T-helper 2 cell treated with Interferon-gamma antibody and Interleukin-4, amounts not matched to agents 5 μg/mL and 100 μg/mL, for 36 hours (primary cell): ENCODE data around the gene PPP1R1C.

Experiments
- DNase-seq: peaks from one replicate; pipeline ENCODE4 v3.0.0; 2021; ENCODE audit warnings: low spot score
- H3K27ac Mint-ChIP-seq: one replicate; pipeline ENCODE4 v1.8.0; 2021; ENCODE audit warnings: mild to moderate bottlenecking, mixed read lengths
- H3K27me3 Mint-ChIP-seq: one replicate; pipeline ENCODE4 v1.8.0; 2021; ENCODE audit warnings: low read depth, mixed read lengths
- H3K36me3 Mint-ChIP-seq: one replicate; pipeline ENCODE4 v1.8.0; 2021; ENCODE audit warnings: low read depth, mixed read lengths
- H3K4me1 Mint-ChIP-seq: one replicate; pipeline ENCODE4 v1.8.0; 2021; ENCODE audit warnings: low read depth, mixed read lengths
- H3K4me3 Mint-ChIP-seq: one replicate; pipeline ENCODE4 v1.8.0; 2022; ENCODE audit warnings: mild to moderate bottlenecking, moderate library complexity, mixed read lengths
- H3K9me3 Mint-ChIP-seq: one replicate; pipeline ENCODE4 v1.8.0; 2021; ENCODE audit warnings: mixed read lengths

PPP1R1C gene

DNA sequence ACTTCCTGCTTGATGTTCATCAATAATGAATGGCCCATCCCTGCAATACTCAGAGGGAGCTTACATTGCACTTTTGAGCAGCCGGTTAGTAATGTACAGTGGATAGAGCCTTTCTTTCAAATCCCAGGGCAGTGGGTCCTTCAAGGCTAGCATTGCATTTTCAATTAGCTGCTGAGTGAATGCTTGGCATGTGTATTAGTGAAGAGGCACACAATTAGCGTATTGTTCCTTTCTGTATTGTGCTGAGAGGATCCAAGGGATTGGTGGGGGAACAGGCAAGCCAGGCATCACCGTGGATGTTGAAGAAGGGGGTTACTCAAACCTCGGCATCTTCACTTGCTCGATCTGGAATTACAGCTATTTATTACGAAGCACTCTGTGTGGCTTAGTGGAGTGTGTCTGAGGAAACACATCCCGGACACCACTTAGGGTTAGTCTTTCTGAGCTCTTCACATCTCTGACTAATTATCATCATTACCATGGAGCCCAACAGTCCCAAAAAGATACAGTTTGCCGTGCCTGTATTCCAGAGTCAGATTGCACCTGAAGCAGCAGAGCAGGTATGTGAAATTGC is at the start of gene PPP1R1C:
Gene PPP1R1C, plus strand, starts transcription at position 222 of the 574 bp plus-strand sequence. Its CDS starts 258 bp downstream, at position 480.
- Mint-ChIP-seq H3K27me3 (peaks cover 2% of the 10 kb centered on the region), H3K27ac (no peak within 1 kb of the TSS), H3K4me1 (no peaks in the 10 kb centered on the region), H3K36me3 (no peaks in the 10 kb centered on the region), H3K9me3 (no peaks in the 10 kb centered on the region), H3K4me3 (no peak within 1 kb of the TSS)
- no peak for DNase-seq

- no peak for DNase-seq
- Mint-ChIP-seq H3K9me3 (no peaks in the 10 kb centered on the region), H3K27ac (no peak overlapping the region), H3K36me3 (no peaks in the 10 kb centered on the region), H3K27me3 (peaks cover 24% of the 10 kb centered on the region), H3K4me1 (no peaks in the 10 kb centered on the region), H3K4me3 (no peak overlapping the region)
Measured at GRCh38 chr2:181937473-181937872, 48.2 kb upstream of the PPP1R1C start.

- DNase-seq, result no peak
- peaks cover 2% of the 10 kb centered on the region for H3K4me1 Mint-ChIP-seq
- peaks cover 22% of the 10 kb centered on the region for H3K27me3 Mint-ChIP-seq
- no peaks in the 10 kb centered on the region for H3K9me3 Mint-ChIP-seq
- no peaks in the 10 kb centered on the region for H3K36me3 Mint-ChIP-seq
- H3K27ac Mint-ChIP-seq, result no peak overlapping the region
- H3K4me3 Mint-ChIP-seq, result no peak overlapping the region
Measured at GRCh38 chr2:181943411-181944124, 42.1 kb upstream of the PPP1R1C start.

GRCh38 chr2:181944164-181944913 is 41.3 kb upstream of the PPP1R1C start:
- peaks cover 17% of the 10 kb centered on the region for H3K27me3 Mint-ChIP-seq
- H3K36me3 Mint-ChIP-seq, result no peaks in the 10 kb centered on the region
- peaks cover 2% of the 10 kb centered on the region for H3K4me1 Mint-ChIP-seq
- H3K27ac Mint-ChIP-seq, result no peak overlapping the region
- DNase-seq, result no peak
- no peak overlapping the region for H3K4me3 Mint-ChIP-seq
- no peaks in the 10 kb centered on the region for H3K9me3 Mint-ChIP-seq

GRCh38 chr2:181944914-181945291 is 40.8 kb upstream of the PPP1R1C start:
- no peaks in the 10 kb centered on the region for H3K9me3 Mint-ChIP-seq
- no peak overlapping the region for H3K27ac Mint-ChIP-seq
- H3K4me3 Mint-ChIP-seq, result no peak overlapping the region
- H3K36me3 Mint-ChIP-seq, result no peaks in the 10 kb centered on the region
- peaks cover 2% of the 10 kb centered on the region for H3K4me1 Mint-ChIP-seq
- DNase-seq, result no peak
- peaks cover 22% of the 10 kb centered on the region for H3K27me3 Mint-ChIP-seq

DNA sequence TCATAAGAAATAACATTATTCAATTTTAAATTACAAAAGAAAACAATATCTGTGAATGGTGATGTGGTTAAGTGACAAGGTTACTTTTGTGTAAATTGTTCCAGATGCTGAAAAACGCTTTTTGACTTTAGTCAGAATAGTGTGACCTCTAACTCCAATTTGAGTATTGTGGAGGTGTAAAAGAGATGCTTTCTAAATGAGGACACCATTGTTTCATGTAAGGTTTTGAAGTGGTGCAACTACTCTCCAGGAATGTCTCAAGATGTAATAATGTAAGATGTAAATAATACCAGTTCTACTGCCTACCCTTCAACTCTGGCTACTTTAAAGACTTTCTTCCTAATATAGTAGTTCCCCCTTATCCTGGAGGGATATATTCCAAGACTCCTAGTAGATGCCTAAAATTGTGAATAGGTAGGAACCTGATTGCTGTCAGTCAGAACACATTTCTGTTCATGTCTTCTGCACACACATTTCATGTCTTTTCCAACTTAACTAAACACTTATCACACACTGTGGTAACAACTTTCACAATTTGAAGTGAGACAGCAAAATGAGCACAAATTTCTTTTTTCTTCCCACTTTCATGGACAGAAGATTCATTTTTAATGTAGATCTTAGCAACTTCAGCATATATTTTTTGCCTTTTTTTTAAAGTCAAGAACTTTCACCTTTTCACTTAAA is 39.1 kb upstream of the PPP1R1C start:
- H3K9me3 Mint-ChIP-seq, result no peaks in the 10 kb centered on the region
- peaks cover 3% of the 10 kb centered on the region for H3K4me1 Mint-ChIP-seq
- H3K4me3 Mint-ChIP-seq, result no peak overlapping the region
- peaks cover 22% of the 10 kb centered on the region for H3K27me3 Mint-ChIP-seq
- H3K36me3 Mint-ChIP-seq, result no peaks in the 10 kb centered on the region
- H3K27ac Mint-ChIP-seq, result no peak overlapping the region
- DNase-seq, result no peak

- no peaks in the 10 kb centered on the region for H3K36me3 Mint-ChIP-seq
- H3K27me3 Mint-ChIP-seq, result peaks cover 22% of the 10 kb centered on the region
- H3K27ac Mint-ChIP-seq, result no peak overlapping the region
- no peaks in the 10 kb centered on the region for H3K9me3 Mint-ChIP-seq
- H3K4me3 Mint-ChIP-seq, result no peak overlapping the region
- no peak for DNase-seq
- H3K4me1 Mint-ChIP-seq, result peaks cover 3% of the 10 kb centered on the region
Measured at GRCh38 chr2:181947273-181947672, 38.4 kb upstream of the PPP1R1C start.

DNA sequence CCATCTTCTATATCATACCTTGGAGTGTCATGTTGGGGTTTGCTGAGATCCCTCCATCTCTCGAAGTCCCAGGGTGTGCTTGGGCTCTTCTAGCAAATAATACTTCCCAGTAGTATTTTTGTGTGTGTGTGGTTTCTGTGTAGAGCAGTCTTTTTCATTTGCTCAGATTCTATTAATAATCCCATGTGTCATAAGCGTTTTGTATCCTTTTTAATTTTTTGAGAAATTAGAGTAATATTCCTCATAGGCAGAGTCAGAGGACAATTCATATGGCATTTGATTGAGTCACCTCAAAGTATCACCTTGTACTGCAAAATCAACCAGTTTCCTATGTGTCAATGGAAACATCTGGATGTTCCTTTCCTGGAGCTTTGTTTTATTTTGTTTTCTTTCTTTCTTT is 37.4 kb upstream of the PPP1R1C start:
- no peak overlapping the region for H3K4me3 Mint-ChIP-seq
- H3K36me3 Mint-ChIP-seq, result no peaks in the 10 kb centered on the region
- H3K9me3 Mint-ChIP-seq, result no peaks in the 10 kb centered on the region
- H3K4me1 Mint-ChIP-seq, result peaks cover 7% of the 10 kb centered on the region
- H3K27me3 Mint-ChIP-seq, result peaks cover 22% of the 10 kb centered on the region
- DNase-seq, result no peak
- H3K27ac Mint-ChIP-seq, result no peak overlapping the region

- no peak overlapping the region for H3K27ac Mint-ChIP-seq
- DNase-seq, result no peak
- peaks cover 15% of the 10 kb centered on the region for H3K4me1 Mint-ChIP-seq
- no peak overlapping the region for H3K4me3 Mint-ChIP-seq
- peaks cover 22% of the 10 kb centered on the region for H3K27me3 Mint-ChIP-seq
- no peaks in the 10 kb centered on the region for H3K36me3 Mint-ChIP-seq
- no peaks in the 10 kb centered on the region for H3K9me3 Mint-ChIP-seq
Measured at GRCh38 chr2:181949047-181949446, 36.6 kb upstream of the PPP1R1C start.

DNA sequence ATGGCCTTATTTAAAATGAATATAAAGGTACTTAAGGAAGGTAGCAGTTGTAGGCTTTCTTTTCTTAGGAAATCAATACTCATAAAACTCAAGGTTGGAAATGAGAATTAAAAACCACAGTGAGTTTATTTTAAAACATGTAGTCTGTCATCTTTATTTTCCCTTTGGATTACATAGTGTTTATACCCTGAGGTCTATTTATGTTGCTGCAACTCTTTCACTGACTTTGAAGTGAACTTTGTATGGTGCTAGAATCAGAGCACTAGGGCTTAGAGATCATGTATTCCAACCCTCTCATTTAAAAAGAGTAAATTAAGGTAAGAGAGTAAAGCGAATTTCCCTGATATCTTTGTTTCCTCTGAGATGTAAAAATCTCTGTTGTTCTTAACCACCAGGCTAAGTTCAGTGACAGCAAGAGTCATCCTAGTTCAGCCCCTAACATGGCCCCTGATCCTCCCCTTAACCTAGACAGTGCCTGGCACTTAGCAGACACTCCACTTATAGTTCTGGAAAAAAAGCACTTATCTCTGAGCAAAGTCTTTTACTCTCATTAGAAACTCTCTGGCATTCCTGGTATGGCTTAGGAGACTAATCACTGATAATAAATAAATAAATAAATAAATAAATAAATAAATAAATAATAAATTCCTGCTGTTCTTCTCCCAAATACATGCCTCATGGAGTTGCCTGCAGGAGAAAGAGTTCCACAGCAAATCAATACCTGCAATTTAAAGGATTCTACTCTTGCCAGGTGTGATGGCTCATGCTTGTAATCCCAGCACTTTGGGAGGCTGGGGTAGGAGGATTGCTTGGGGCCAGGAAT is 33.0 kb upstream of the PPP1R1C start:
- Mint-ChIP-seq H3K9me3 (no peaks in the 10 kb centered on the region), H3K4me1 (peaks cover 23% of the 10 kb centered on the region), H3K27ac (no peak overlapping the region), H3K36me3 (no peaks in the 10 kb centered on the region), H3K27me3 (peaks cover 13% of the 10 kb centered on the region), H3K4me3 (no peak overlapping the region)
- no peak for DNase-seq

GRCh38 chr2:181953881-181954537 is 31.6 kb upstream of the PPP1R1C start:
- Mint-ChIP-seq H3K4me1 (peaks cover 27% of the 10 kb centered on the region), H3K4me3 (peak overlapping the region; percentile 73), H3K27ac (no peak overlapping the region), H3K9me3 (no peaks in the 10 kb centered on the region), H3K27me3 (peaks cover 14% of the 10 kb centered on the region), H3K36me3 (no peaks in the 10 kb centered on the region)
- DNase-seq, result peak; percentile 46

DNA sequence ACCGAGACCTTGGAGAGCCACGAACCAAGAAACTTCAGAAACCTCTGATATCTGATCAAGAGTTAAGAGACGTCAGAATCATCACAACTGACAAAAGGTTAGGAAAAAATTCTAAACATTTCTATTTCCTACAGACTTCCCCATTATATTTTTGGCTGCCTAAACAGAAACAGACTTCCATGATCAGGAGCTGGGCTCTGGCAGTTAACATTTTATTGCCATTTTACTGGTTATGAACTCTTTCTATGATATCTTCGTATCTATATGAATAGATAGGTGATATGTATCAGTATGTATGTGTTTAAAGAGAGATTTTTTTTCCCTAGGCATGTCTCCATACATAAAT is 31.1 kb upstream of the PPP1R1C start:
- peak overlapping the region; percentile 73 for H3K4me3 Mint-ChIP-seq
- peaks cover 13% of the 10 kb centered on the region for H3K27me3 Mint-ChIP-seq
- no peaks in the 10 kb centered on the region for H3K9me3 Mint-ChIP-seq
- H3K36me3 Mint-ChIP-seq, result no peaks in the 10 kb centered on the region
- no peak for DNase-seq
- peaks cover 27% of the 10 kb centered on the region for H3K4me1 Mint-ChIP-seq
- no peak overlapping the region for H3K27ac Mint-ChIP-seq

GRCh38 chr2:181955010-181955409 is 30.6 kb upstream of the PPP1R1C start:
- Mint-ChIP-seq H3K4me1 (peaks cover 27% of the 10 kb centered on the region), H3K27ac (no peak overlapping the region), H3K27me3 (peaks cover 9% of the 10 kb centered on the region), H3K36me3 (no peaks in the 10 kb centered on the region), H3K9me3 (no peaks in the 10 kb centered on the region), H3K4me3 (peak overlapping the region; percentile 9)
- DNase-seq, result no peak
